ENCODE measurements around the gene CUX1. TPM values are rescaled to one million over a fixed set of nuclear protein-coding genes. Genes with fewer than 3 reads are reported as not detected.

Gene CUX1
- total RNA-seq, 4 donors from 2014 or later, result 40.8 to 62.1 (median 43.8) TPM

GRCh38 chr7:101937717-101938514 lies 120.5 kb downstream of the CUX1 start:
- intact Hi-C loops (cut with DNase I; ENCODE audit: low total_unique reads), result no loop called here
- no peak overlapping the region for H3K4me3 ChIP-seq (ENCODE audit: low read depth, poor library complexity, severe bottlenecking)
- WGBS, 2 donors, result 93 to 95% methylated on average over 11 of the region's 11 CpGs
- TF ChIP-seq, protein P1, sequence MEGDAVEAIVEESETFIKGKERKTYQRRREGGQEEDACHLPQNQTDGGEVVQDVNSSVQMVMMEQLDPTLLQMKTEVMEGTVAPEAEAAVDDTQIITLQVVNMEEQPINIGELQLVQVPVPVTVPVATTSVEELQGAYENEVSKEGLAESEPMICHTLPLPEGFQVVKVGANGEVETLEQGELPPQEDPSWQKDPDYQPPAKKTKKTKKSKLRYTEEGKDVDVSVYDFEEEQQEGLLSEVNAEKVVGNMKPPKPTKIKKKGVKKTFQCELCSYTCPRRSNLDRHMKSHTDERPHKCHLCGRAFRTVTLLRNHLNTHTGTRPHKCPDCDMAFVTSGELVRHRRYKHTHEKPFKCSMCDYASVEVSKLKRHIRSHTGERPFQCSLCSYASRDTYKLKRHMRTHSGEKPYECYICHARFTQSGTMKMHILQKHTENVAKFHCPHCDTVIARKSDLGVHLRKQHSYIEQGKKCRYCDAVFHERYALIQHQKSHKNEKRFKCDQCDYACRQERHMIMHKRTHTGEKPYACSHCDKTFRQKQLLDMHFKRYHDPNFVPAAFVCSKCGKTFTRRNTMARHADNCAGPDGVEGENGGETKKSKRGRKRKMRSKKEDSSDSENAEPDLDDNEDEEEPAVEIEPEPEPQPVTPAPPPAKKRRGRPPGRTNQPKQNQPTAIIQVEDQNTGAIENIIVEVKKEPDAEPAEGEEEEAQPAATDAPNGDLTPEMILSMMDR (IDR thresholded peaks at IDR 0.05), result no peak
- TF ChIP-seq POLR2A (IDR thresholded peaks at IDR 0.05), result no peak
- no peak for DNase-seq (ENCODE audit: low spot score in 2 of 2)

GRCh38 chr7:101939136-101939695 lies 121.8 kb downstream of the CUX1 start:
- 94 to 95% methylated on average over 8 of the region's 8 CpGs for WGBS, 2 donors
- DNase-seq (ENCODE audit: low spot score in 2 of 2), result no peak
- no peak overlapping the region for H3K4me3 ChIP-seq (ENCODE audit: low read depth, poor library complexity, severe bottlenecking)
- TF ChIP-seq POLR2A (IDR thresholded peaks at IDR 0.05), result no peak
- TF ChIP-seq, protein P1 (IDR thresholded peaks at IDR 0.05), result no peak
- intact Hi-C loops (cut with DNase I; ENCODE audit: low total_unique reads), result no loop called here

DNA sequence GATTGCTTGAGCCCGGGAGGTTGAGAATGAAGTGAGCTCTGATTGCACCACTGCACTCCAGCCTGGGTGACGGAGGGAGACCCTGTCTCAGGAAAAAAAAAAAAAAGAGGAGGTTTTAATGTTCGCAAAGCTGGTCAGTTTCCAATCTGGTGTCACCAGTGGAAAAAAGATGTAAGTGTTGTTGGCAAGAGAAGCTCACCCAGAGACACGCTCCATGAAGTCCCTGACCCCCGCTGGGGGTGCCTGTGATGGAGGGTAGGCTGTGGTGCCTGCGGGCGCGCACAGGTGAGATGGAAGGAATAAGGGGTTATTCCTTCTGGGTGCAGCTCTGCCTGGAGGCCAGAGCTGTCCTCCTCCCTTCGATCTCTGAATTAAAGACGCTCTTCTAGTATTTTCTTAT lies 122.7 kb downstream of the CUX1 start:
- DNase-seq (ENCODE audit: low spot score in 2 of 2), result no peak
- intact Hi-C loops (cut with DNase I; ENCODE audit: low total_unique reads), result no loop called here
- WGBS, 2 donors, result 92 to 96% methylated on average over 10 of the region's 10 CpGs
- TF ChIP-seq, protein P1 (IDR thresholded peaks at IDR 0.05), result no peak
- no peak for TF ChIP-seq POLR2A (IDR thresholded peaks at IDR 0.05)
- no peak overlapping the region for H3K4me3 ChIP-seq (ENCODE audit: low read depth, poor library complexity, severe bottlenecking)

DNA sequence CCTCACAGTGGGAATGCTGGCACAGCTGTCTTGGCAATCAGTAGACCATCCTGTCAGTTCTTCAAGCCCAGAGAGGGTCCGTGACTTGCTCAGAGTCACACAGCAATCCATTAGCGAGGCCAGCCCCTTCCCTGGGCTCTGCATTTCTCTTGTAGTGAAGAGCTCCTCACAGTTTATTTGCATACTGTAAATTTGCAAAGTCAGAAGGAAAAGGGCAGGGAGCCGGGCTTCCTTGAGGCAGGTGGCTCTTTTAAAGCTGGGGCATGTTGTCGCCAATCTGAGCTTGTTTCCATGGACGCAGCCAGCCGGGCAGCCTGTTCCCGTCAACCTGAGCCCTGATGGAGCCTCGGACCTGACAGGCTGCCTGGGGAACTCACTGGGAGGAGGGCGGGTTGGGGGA lies 123.4 kb downstream of the CUX1 start:
- H3K4me3 ChIP-seq (ENCODE audit: low read depth, poor library complexity, severe bottlenecking), result no peak overlapping the region
- 49 to 69% methylated on average over 9 of the region's 9 CpGs for WGBS, 2 donors
- TF ChIP-seq, protein P1 (IDR thresholded peaks at IDR 0.05), result no peak
- no peak for TF ChIP-seq POLR2A (IDR thresholded peaks at IDR 0.05)
- intact Hi-C loops (cut with DNase I; ENCODE audit: low total_unique reads), result no loop called here
- no peak for DNase-seq (ENCODE audit: low spot score in 2 of 2)

- TF ChIP-seq POLR2A (IDR thresholded peaks at IDR 0.05), result no peak
- TF ChIP-seq, protein P1 (IDR thresholded peaks at IDR 0.05), result no peak
- peak in 1 of 2 donors; percentile 58 for DNase-seq (ENCODE audit: low spot score in 2 of 2)
- intact Hi-C loops (cut with DNase I; ENCODE audit: low total_unique reads), result no loop called here
- WGBS, 2 donors, result 39 to 46% methylated on average over 12 of the region's 12 CpGs
- no peak overlapping the region for H3K4me3 ChIP-seq (ENCODE audit: low read depth, poor library complexity, severe bottlenecking)
These were observed 124.3 kb downstream of the CUX1 start for GRCh38 chr7:101941481-101942383.

Measured in lower leg skin (tissue), 4 donors.